ENCODE results near the gene ADCYAP1.

- TF ChIP-seq CTCF (IDR thresholded peaks at IDR 0.05): no peak
- no peak for TF ChIP-seq ZFX (IDR thresholded peaks at IDR 0.05; ENCODE audit: borderline replicate concordance)
These were observed 45.3 kb downstream of the ADCYAP1 start for GRCh38 chr18:949724-950631.
